ENCODE measurements around the gene TNFRSF12A. TPM values are rescaled to one million over a fixed set of nuclear protein-coding genes. Genes with fewer than 3 reads are reported as not detected.

TNFRSF12A gene
- total RNA-seq, 1 donor from 2014 or later, result 914 TPM

DNA sequence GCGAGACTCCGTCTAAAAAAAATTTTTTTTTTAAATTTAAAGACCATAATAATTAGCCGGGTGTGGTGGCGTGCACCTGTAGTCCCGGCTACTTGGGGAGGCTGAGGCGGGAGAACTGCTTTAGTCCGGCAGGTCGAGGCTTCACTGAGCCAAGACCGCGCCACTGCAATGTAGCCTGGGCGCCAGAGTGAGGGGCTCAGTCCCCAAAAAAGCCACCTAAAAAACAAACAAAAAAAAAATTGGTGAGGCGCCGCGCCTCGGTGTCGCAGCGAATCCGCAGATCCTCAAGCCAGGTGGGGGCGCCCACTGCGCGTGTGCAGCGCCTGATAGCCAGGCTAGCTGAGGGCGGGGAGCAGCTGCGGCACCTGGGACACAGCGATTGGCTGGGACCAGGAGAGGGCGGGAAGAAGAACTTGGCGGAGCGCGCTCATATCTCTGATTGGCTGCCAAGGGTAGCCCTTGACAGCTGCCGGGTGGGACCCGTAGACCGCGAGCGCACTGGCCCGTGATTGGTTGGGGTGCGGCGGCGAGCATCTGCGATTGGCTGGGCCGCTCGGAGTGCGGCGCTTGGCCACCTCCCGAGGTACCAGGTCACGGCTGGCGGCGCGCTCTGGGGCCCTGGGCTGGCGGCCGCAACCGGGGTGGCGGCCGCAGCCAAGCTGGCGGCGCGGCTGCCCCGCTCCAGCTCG, 16.4 kb upstream of the TNFRSF12A start:
- TF ChIP-seq, protein P1, sequence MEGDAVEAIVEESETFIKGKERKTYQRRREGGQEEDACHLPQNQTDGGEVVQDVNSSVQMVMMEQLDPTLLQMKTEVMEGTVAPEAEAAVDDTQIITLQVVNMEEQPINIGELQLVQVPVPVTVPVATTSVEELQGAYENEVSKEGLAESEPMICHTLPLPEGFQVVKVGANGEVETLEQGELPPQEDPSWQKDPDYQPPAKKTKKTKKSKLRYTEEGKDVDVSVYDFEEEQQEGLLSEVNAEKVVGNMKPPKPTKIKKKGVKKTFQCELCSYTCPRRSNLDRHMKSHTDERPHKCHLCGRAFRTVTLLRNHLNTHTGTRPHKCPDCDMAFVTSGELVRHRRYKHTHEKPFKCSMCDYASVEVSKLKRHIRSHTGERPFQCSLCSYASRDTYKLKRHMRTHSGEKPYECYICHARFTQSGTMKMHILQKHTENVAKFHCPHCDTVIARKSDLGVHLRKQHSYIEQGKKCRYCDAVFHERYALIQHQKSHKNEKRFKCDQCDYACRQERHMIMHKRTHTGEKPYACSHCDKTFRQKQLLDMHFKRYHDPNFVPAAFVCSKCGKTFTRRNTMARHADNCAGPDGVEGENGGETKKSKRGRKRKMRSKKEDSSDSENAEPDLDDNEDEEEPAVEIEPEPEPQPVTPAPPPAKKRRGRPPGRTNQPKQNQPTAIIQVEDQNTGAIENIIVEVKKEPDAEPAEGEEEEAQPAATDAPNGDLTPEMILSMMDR (IDR thresholded peaks at IDR 0.05), result peak; percentile 37 to 66 (median 48)
- H3K4me1 ChIP-seq, result peaks cover 0 to 4% of the 10 kb centered on the region in 2 donors
- intact Hi-C loops (cut with DNase I), result loop anchor here (1.0 kb wide), 1 partner anchor 17 kb away; the partner anchor contains the start of gene TNFRSF12A
- H3K36me3 ChIP-seq, result no peaks in the 10 kb centered on the region
- H3K4me3 ChIP-seq, result peak overlapping the region in 1 of 2 donors; percentile 26
- H3K9me3 ChIP-seq, result no peaks in the 10 kb centered on the region
- peaks cover 10% of the 10 kb centered on the region for H3K27me3 ChIP-seq
- H3K27ac ChIP-seq, result no peak overlapping the region
- DNase-seq (ENCODE audit: low spot score in 2 of 2), result peak; percentile 87 to 97

DNA sequence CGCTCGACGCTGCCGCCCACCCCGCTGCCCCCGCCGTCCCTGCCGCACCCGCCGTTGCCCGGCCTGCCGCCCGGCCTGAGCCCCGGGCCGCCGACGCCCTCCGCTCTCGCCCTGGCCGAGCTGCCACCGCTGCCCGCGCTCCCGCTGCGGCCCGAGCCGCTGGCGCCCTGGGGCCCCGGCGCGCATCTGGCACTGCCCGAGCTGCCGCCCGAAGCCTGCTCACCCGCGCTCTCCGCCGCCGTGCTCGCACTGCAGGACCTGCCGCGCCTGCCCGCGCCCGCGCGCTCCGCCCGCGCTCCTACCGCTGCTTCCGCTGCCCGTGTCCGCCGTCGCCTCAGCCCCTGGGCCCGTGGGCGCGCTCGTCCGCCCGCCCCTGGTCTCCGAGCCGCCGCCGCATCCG, 15.8 kb upstream of the TNFRSF12A start:
- Histone ChIP-seq H3K27me3 (peaks cover 10% of the 10 kb centered on the region), H3K36me3 (no peaks in the 10 kb centered on the region), H3K4me3 (peak overlapping the region in 1 of 2 donors; percentile 26), H3K27ac (no peak overlapping the region), H3K9me3 (no peaks in the 10 kb centered on the region), H3K4me1 (peaks cover 0 to 4% of the 10 kb centered on the region in 2 donors)
- no peak for DNase-seq (ENCODE audit: low spot score in 2 of 2)
- TF ChIP-seq, protein P1 (IDR thresholded peaks at IDR 0.05), result no peak
- intact Hi-C loops (cut with DNase I), result loop anchor here (1.0 kb wide), 1 partner anchor 16 kb away; the partner anchor contains the start of gene TNFRSF12A

DNA sequence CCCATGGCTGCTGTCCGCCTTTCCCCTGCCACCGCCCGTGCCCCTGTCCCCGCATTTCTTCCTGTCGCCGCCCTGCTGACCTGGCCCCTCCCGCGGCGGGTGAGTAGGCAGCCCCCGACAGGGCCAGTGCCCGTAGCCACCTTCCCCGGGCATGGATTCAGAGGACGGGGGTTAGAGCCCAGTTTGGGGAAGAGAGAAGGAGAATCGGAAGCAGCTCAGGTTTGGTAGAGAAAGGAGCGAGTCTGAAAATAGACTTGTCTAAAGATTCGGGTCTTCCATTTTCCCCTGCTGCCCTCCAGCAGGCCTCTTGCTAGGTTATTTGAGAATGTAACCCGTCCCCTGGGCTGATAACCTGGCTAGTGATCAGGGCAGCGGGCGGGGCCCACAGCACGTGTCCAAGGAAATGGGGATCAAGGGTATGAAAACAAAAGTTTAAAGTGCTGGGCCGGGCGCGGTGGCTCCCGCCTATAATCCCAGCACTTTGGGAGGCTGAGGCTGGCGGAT, 15.3 kb upstream of the TNFRSF12A start:
- Histone ChIP-seq H3K27ac (no peak overlapping the region), H3K4me1 (peaks cover 0 to 4% of the 10 kb centered on the region in 2 donors), H3K27me3 (peaks cover 10% of the 10 kb centered on the region), H3K9me3 (no peaks in the 10 kb centered on the region), H3K4me3 (peak overlapping the region; percentile 30 to 40), H3K36me3 (no peaks in the 10 kb centered on the region)
- no peak for DNase-seq (ENCODE audit: low spot score in 2 of 2)
- intact Hi-C loops (cut with DNase I), result loop anchor here (1.0 kb wide), 1 partner anchor 15 kb away; the partner anchor contains the start of gene TNFRSF12A
- TF ChIP-seq, protein P1 (IDR thresholded peaks at IDR 0.05), result no peak

GRCh38 chr16:3007059-3007956, 12.9 kb upstream of the TNFRSF12A start:
- H3K27ac ChIP-seq, result no peak overlapping the region
- no peak overlapping the region for H3K4me3 ChIP-seq
- DNase-seq (ENCODE audit: low spot score in 2 of 2), result no peak
- intact Hi-C loops (cut with DNase I), result no loop called here
- H3K27me3 ChIP-seq, result peaks cover 13% of the 10 kb centered on the region
- TF ChIP-seq, protein P1 (IDR thresholded peaks at IDR 0.05), result no peak
- no peaks in the 10 kb centered on the region for H3K36me3 ChIP-seq
- H3K4me1 ChIP-seq, result peaks cover 0 to 4% of the 10 kb centered on the region in 2 donors
- no peaks in the 10 kb centered on the region for H3K9me3 ChIP-seq

DNA sequence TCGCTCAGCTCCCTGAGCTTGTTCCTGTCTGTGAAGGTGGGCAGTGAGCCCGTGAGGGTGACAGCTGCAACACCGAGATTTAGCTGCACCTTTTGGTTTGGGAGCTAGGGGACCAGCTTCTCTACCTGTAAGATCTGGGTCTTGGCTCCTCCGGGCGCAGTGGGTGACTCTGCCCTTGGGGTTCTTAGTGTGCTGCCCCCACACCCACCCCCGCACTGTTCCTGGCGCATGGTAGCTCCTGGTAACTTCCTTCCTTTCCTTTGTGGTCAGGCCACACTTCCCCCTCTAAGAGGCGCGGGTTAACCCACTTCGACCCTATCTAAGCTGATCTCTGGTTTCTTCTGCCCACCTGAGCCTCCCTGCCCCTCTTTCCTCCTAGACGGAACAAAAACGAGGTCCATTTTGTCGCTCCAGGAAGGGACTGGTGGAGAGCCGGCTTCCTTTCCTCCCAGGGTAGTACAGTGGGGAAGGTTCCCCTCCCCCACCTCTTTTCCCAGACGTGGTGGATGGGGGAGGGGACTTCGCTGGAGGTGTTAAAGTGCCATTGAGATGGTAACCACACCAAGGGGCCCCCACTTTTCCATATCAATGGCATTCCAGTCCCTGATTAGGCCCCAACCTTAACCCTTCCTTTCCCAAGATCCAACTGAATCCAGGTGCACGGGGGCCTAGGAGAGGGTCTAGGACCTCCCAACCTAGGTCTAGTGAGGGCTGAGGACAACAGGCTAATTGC, 12.0 kb upstream of the TNFRSF12A start:
- no peaks in the 10 kb centered on the region for H3K36me3 ChIP-seq
- TF ChIP-seq, protein P1 (IDR thresholded peaks at IDR 0.05), result no peak
- DNase-seq (ENCODE audit: low spot score in 2 of 2), result no peak
- H3K4me1 ChIP-seq, result peaks cover 0 to 4% of the 10 kb centered on the region in 2 donors
- no peak overlapping the region for H3K27ac ChIP-seq
- intact Hi-C loops (cut with DNase I), result no loop called here
- no peak overlapping the region for H3K4me3 ChIP-seq
- peaks cover 19% of the 10 kb centered on the region for H3K27me3 ChIP-seq
- H3K9me3 ChIP-seq, result no peaks in the 10 kb centered on the region

All from ascending aorta (tissue), 2 donors.